Ovary (tissue), 3 donors: ENCODE results near the gene STMN3.

Experiments used
- CTCF ChIP-seq, 3 donors: fragments of 450-650 bp in 2 of 3; fragments of 200-600 bp in 1 of 3; IDR thresholded peaks; one replicate each; pipeline versions ENCODE4 v1.5.1 to v1.8.0; 2016 to 2022; ENCODE audit warnings: antibody characterized with exemption in 3 of 3, mild to moderate bottlenecking in 1 of 3
- EP300 ChIP-seq: sonication (generic); formaldehyde crosslinking; IDR thresholded peaks from one replicate; pipeline ENCODE4 v1.6.1; 2017; ENCODE audit warnings: antibody characterized with exemption
- POLR2A ChIP-seq: fragments of 450-650 bp; IDR thresholded peaks from one replicate; pipeline ENCODE4 v1.6.1; 2017; ENCODE audit warnings: antibody characterized with exemption, mild to moderate bottlenecking, moderate library complexity
- donor health status: DM: no; HTN: no; CAD: no.

GRCh38 chr20:63659370-63659769 is 6.1 kb upstream of the STMN3 start:
- TF ChIP-seq CTCF (IDR thresholded peaks at IDR 0.05) (no peak), POLR2A (no peak), EP300 (no peak)
